HG02870 (cell line): ENCODE results near the gene SPRR4.

Experiments
- ATAC-seq: cut with Tn5 transposase; IDR thresholded peaks from one replicate; pipeline ENCODE4 v1.9.1; 2021; ENCODE audit warnings: mild to moderate bottlenecking, moderate library complexity; ENCODE audit not compliant: unreplicated experiment

The SPRR4 gene

GRCh38 chr1:152964536-152964935, 5.9 kb upstream of the SPRR4 start:
- no peak for ATAC-seq

DNA sequence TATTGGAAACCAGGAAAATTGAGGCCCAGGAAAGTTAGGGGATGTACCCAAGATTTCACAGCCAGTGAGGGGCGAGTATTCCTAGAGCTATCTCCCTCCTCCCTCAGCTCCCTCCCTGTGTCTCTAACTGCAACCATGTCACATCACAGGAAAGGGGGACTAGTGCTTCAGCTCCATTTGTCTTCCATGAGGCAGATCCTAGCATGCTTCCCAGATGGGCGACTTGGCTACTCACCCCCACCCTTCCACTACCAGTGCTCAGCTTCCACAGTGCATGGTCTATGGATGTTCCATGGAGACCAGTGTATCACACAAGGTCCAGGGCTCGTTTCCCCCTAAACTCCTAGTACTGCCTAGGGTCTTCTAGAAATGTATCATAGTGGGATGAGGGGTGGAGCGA, 4.6 kb upstream of the SPRR4 start:
- no peak for ATAC-seq

DNA sequence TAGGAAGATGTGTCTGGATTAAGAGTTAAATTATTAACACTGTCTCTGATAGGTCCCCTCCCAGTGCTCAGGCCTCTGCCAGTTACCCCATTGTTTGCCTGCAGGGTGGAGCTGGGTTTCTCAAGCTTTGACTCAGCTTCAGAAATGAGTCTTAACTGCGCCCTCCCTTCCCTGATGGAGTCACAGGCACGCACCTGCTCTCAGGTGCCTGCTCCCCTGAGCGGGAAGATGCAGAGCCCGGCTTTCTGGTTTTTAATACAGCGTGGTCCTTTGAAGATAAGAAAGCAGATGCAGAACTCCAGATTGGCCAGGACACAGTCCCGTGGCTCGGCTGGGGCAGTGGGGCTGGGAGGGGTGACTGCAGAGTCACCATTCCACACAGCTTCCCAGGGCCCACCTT, 3.2 kb upstream of the SPRR4 start:
- ATAC-seq, result no peak

GRCh38 chr1:152968248-152968647, 2.2 kb upstream of the SPRR4 start:
- ATAC-seq, result peak; percentile 88

DNA sequence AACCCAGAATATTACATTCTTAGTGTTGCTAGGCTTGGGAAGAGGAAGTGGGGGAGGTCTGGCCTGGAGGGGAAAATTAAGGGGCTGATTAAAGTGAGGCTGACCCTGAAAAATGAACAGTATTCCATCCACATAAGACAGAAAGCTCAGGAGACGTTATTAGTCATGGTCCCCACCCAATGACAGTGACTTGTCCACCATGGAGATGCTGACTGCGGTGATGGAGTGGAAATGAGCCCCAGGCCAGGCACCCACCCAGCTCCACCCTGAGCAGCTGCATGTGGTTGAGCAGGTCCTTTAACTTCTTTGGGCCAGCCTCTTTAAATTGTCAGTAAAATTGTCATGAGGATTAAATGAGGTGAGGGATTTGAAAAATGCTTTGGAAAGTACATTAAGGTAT, 1.4 kb upstream of the SPRR4 start:
- ATAC-seq, result no peak

DNA sequence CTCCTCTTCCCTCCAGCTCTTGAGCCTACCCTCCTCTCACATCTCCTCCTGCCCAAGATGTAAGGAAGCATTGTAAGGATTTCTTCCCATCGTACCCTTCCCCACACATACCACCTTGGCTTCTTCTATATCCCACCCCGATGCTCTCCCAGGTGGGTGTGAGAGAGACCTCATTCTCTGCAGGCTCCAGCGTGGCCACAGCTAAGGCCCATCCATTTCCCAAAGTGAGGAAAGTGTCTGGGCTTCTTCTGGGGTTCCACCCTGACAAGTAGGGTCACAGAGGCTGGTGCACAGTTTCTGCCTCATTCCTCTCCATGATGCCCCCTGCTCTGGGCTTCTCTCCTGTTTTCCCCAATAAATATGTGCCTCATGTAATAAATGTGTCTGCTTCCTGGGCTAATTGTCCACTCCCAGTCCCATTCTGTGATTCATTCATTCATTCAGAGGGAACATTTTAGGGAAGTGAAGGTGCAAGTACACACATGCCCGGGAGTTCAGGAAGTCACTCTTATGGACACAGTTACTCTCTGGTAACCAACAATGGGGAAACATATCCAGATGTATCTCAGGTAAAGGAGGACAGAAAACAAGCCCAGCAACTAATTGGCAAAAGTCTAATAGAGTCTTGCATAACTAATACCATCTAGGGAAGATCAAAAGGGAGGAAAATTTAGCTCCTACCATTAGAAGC, 1.9 kb downstream of the SPRR4 start:
- no peak for ATAC-seq

DNA sequence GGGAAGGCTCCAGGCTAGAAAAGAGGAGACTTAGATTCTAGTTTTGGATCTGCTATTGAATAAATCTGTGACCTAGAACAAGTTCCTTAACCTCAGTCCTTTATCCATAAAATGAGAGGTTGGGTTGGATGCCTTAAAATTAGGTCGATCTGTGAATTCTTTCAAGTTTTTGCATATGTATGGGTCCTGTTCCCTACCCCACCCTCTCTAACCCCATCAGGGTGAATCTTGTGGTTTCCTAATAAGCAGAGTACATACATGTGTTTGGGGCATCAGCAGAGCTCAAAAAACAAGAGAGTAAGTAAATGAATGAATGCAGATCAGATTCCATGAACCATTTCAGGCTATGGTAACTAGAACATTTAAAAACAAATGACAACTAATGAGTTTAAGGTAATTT, 6.2 kb downstream of the SPRR4 start:
- no peak for ATAC-seq

GRCh38 chr1:152977614-152978013, 7.2 kb downstream of the SPRR4 start:
- no peak for ATAC-seq

DNA sequence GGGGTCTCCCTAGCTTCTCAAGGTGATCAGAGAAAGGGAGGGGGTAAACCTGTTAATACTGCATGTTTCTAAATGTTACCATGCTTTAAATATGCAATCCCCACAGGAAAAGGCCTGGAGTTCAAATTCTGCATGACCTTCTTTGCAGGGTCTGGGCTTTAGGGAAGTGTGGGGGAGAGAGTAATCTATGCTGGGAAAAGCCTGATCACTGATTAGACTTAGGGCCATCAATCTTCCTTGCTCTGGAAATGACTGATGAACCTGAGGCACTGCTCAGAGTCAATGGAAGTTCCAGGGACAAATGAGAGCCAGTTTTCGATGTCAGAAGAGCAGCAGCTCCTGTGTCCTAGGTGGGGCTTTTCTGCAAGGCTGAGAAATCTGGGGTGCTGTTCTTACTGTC, 10.2 kb downstream of the SPRR4 start:
- no peak for ATAC-seq

DNA sequence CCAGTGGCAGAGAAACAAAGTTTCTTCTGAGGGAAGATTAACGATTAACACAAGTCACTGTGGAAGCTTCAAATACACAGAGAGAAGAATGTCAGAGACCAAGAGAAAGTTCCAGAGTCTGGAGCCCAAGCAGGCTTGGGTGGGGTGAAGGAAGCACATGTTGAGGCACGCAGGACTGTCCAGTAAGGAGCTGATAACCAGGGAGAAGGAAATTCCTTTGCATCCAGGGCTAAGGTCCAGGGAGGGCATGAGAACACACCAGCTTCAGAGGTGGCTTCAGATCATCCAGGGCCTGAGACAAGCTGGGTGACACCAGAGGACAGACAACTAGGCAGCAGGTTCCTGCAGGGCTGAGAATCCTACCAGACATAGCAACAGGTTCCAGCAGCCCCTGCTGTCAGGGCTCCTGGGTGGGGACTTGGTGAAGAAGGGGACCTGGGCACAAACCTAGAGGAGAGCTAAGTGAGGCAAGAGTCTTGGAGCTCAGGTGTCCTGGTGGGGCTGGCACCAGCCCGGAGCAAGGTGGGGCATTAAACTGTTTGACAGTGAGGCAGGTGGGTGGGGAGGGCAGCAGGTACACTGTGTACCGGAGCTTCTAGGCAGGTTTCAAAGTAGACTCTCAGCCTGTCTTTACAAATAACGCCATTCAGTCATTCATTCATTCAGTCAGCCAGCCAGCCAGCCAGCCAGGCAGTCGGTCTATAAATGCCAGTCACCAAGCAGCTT, 10.9 kb downstream of the SPRR4 start:
- ATAC-seq, result no peak

DNA sequence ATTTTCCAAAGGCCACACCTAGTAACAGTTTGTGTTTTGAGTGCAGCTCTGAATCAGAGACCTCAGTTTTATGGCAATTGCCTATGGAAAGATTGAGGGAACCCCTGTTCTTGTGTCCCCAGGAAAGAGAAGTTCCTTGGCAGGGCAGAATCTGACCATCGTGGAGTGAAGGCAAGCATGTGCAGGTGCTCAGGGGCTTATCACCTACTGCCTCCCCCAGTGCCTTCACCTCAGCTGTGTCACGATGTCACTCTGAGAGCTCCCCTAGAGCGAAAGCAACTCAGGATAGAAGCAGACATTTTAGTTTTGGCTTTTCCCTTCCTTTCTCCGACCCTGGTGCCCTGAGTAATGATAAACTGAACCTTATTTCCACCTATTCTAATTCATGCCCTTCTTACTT, 11.6 kb downstream of the SPRR4 start:
- ATAC-seq, result no peak

- no peak for ATAC-seq
Measured at GRCh38 chr1:152983234-152983633, 12.8 kb downstream of the SPRR4 start.

- no peak for ATAC-seq
Measured at GRCh38 chr1:152983743-152984142, 13.3 kb downstream of the SPRR4 start, which contains the start of gene SPRR1A. Gene SPRR1A (plus strand): TSS chr1:152984081. CDS start chr1:152985231, 1,150 bp downstream.

- ATAC-seq, result no peak
Measured at GRCh38 chr1:152986578-152986977, 16.1 kb downstream of the SPRR4 start.

GRCh38 chr1:152993186-152993585, 22.7 kb downstream of the SPRR4 start:
- ATAC-seq, result no peak

DNA sequence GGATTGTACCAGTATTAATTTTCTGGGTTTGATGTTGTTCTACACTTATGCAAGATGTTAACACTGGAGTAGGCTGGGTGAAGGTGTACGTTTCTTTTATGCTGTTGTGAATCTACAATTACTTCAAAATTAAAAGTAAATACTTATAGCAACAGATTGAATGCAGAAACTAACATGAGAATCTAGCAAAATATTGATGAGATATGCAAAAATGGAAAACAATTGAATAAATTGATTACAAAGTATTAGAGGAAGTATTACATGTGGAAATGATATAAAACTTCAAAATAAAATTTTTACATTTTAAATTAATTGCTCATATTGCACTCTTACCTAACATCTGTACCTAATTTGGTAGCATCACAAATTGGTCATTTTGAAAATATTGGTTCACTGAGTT, 25.4 kb downstream of the SPRR4 start:
- ATAC-seq, result no peak

DNA sequence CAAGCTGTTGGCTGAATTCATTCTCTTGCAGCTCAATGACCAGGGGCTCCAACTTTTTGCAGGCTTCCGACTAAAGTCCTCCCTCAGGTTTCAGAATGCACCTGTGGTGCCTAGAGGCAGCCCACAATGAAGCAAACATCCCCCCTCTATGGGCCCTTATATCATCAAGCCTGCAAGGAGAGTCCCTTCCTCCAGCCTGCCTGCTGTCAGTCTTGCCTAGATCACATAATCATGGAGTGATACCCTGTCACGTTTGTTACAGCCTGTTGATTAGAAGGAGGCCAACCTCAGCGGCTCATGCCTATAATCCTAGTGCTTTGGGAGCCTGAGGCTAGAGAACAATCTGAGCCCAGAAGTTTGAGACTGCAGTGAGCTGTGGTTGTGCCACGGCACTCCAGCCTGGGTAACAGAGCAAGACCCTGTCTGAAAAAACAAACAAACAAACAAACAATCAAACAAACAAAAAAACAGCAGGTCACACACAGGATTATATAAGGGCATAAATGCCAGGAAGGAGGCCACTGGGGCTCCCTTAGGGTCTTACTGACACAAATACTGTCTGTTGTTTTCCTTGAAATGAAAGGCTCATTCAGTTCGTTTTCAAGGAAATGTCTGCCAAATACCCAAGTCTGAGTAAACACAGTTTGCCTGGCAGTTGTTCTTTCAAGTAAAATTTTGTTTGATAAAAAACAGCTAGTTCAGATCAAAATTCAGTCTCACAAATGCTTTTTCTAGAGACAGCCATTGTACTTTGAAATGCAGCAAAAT, 26.4 kb downstream of the SPRR4 start:
- ATAC-seq, result no peak

- no peak for ATAC-seq
Measured at GRCh38 chr1:152997901-152998300, 27.5 kb downstream of the SPRR4 start.

- no peak for ATAC-seq
Measured at GRCh38 chr1:152998476-152998875, 28.0 kb downstream of the SPRR4 start.

DNA sequence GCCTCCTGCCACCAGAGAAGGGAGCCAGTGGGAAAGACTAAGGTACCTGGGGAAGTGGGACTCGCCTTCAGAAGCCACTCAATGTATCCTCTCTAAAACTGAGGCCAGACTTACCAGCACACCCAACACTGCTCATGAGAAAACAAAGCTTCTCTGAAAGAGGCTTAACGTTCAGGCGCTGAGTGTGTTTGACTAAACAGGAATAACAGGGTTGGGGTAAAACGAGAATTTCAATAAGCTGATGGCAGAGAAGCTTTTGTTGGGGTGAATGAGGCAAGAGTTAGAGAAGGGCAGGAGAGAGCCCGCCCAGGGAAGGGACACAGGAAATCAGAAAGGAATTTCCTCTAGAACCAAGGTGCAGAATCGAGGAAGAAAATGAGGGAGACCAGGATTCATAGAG, 29.4 kb downstream of the SPRR4 start:
- ATAC-seq, result no peak

DNA sequence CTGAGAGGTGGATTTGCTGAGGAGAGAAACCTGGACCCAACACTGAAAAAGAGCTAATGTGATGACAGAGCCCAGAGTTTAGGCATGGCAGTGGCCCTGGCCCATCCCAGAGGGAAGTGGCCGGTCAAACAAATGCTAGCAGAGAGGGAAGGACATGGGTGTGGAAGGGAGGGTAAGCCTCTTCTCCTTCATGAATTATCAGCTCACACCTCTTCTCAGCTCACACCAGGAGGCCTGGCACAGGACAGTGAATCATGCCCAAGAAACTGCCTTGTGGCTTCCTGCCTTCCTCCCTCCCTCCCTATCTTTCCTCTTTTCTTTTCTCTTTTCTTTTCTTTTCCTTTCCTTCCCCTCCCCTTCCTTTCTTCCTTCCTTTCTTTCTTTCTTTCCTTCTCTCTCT, 29.8 kb downstream of the SPRR4 start:
- no peak for ATAC-seq

GRCh38 chr1:153001382-153001781, 30.9 kb downstream of the SPRR4 start, which contains the start of gene SPRR3:
Gene SPRR3 (plus strand): TSS chr1:153001749. CDS start chr1:153003021, 1,272 bp downstream.
- ATAC-seq, result no peak
